Measurements from ENCODE around the gene ANKRD13A. TPM values are rescaled to one million over a fixed set of nuclear protein-coding genes. Genes with fewer than 3 reads are reported as not detected.
"Not testable (repeated sequence)": the region's sequence is repeated elsewhere in the genome, so short reads cannot be mapped to it uniquely, and the experiment has no call there.

ANKRD13A gene
- total RNA-seq, 1 donor from 2014 or later: 108 TPM

DNA sequence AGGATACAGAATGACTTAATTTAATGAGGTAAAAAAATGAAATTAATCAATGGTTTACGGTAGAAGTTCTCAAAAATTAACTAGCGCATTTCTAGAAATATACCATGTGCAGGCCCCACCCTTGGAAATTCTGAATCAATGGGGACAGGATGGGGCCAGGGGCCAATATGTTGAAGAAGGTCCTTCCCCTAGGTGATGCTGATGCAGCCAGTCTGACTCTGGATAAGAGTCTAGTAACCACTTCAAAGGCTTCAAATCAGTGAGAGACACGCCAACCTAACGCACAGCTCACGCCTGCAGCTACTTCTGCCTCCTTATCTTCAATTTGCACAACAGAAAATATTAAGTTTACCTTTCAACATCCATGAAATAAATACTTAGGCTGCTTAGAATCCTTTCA, 17.9 kb upstream of the ANKRD13A start:
- H3K27ac ChIP-seq: no peak overlapping the region
- no peaks in the 10 kb centered on the region for H3K4me1 ChIP-seq
- no peaks in the 10 kb centered on the region for H3K27me3 ChIP-seq
- H3K4me3 ChIP-seq: no peak overlapping the region
- DNase-seq (ENCODE audit: extremely low spot score in 2 of 2): no peak
- intact Hi-C loops (cut with DNase I): no loop called here
- no peak for TF ChIP-seq POLR2A (IDR thresholded peaks at IDR 0.05)
- TF ChIP-seq, protein P1, sequence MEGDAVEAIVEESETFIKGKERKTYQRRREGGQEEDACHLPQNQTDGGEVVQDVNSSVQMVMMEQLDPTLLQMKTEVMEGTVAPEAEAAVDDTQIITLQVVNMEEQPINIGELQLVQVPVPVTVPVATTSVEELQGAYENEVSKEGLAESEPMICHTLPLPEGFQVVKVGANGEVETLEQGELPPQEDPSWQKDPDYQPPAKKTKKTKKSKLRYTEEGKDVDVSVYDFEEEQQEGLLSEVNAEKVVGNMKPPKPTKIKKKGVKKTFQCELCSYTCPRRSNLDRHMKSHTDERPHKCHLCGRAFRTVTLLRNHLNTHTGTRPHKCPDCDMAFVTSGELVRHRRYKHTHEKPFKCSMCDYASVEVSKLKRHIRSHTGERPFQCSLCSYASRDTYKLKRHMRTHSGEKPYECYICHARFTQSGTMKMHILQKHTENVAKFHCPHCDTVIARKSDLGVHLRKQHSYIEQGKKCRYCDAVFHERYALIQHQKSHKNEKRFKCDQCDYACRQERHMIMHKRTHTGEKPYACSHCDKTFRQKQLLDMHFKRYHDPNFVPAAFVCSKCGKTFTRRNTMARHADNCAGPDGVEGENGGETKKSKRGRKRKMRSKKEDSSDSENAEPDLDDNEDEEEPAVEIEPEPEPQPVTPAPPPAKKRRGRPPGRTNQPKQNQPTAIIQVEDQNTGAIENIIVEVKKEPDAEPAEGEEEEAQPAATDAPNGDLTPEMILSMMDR (IDR thresholded peaks at IDR 0.05): no peak
- TF ChIP-seq POLR2AphosphoS5 (IDR thresholded peaks at IDR 0.05; ENCODE audit: insufficient read depth in 1 of 2, low read depth in 1 of 2): no peak
- H3K9me3 ChIP-seq: no peaks in the 10 kb centered on the region
- H3K36me3 ChIP-seq: peaks cover 0 to 75% of the 10 kb centered on the region in 2 donors

DNA sequence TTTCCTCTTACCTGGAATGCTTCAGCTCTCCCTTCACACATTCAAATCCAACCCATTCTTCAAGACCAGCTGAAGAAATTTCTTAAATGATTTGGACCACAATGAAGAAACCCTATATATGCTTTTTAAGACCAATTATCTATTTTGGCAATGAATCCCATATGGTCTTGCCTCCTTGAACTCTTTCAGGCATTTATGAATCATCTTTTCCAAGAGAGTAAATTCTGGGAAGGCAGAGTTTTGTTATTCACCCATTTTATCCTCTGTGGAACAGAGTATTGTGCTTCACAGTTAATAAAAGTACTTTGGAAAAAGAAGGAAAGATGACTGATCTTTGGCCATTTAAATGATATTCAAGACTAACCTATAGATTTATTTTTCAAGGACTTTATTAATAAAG, 17.0 kb upstream of the ANKRD13A start:
- DNase-seq (ENCODE audit: extremely low spot score in 2 of 2): no peak
- H3K4me1 ChIP-seq: no peaks in the 10 kb centered on the region
- H3K27me3 ChIP-seq: no peaks in the 10 kb centered on the region
- no peak for TF ChIP-seq POLR2A (IDR thresholded peaks at IDR 0.05)
- TF ChIP-seq POLR2AphosphoS5 (IDR thresholded peaks at IDR 0.05; ENCODE audit: insufficient read depth in 1 of 2, low read depth in 1 of 2): no peak
- TF ChIP-seq, protein P1 (IDR thresholded peaks at IDR 0.05): no peak
- no peaks in the 10 kb centered on the region for H3K9me3 ChIP-seq
- no peak overlapping the region for H3K27ac ChIP-seq
- no peak overlapping the region for H3K4me3 ChIP-seq
- peaks cover 0 to 67% of the 10 kb centered on the region in 2 donors for H3K36me3 ChIP-seq
- intact Hi-C loops (cut with DNase I): no loop called here

DNA sequence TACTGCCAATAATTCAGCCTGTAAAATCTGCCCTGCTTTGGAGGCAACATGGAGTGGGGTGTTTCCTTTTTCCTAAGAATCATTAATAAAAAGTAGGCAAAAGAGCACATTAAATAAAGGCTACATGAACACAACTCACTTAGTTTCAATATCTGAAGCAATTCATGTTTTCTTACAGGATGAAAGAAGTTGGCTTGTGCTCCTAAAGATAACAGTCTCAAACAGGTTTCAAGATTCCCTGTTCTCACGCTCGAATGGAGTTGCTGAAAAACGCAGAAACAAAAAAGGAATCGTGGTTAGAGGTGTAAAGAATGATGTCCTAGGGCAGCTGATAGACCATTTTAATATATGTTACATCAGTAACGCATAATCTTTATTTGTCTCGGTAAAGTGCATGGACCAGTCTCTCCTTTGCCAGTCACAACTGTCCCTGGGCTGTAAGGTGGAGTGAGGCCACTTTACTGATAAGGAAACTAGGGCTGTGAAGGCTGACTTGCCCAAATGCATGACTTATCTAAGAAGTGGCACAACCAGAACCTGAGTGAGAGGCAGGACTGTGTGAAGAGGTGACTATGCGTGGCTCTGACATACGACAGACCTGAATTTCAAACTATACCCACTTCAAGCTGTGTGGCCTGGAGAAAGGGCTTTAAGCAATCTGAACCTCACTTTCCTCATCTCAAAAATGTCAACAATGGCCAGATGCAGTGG, 15.6 kb upstream of the ANKRD13A start:
- TF ChIP-seq POLR2AphosphoS5 (IDR thresholded peaks at IDR 0.05; ENCODE audit: insufficient read depth in 1 of 2, low read depth in 1 of 2) (no peak), POLR2A (IDR thresholded peaks at IDR 0.05) (no peak)
- TF ChIP-seq, protein P1 (IDR thresholded peaks at IDR 0.05): no peak
- Histone ChIP-seq H3K4me1 (no peaks in the 10 kb centered on the region), H3K27me3 (no peaks in the 10 kb centered on the region), H3K4me3 (no peak overlapping the region), H3K27ac (no peak overlapping the region), H3K36me3 (peaks cover 0 to 67% of the 10 kb centered on the region in 2 donors), H3K9me3 (no peaks in the 10 kb centered on the region)
- intact Hi-C loops (cut with DNase I): no loop called here
- no peak for DNase-seq (ENCODE audit: extremely low spot score in 2 of 2)

DNA sequence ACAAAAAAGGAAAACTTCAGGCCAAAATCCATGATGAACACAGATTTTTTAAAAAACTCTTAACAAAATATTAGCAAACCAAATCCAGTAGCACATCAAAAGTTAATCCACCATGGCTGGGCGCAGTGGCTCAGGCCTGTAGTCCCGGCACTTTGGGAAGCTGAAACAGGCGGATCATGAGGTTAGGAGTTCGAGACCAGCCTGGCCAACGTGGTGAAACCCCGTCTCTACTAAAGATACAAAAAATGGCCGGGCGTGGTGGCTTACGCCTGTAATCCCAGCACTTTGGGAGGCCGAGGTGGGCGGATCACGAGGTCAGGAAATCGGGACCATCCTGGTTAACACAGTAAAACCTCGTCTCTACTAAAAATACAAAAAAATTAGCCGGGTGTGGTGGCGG, 13.0 kb upstream of the ANKRD13A start:
- H3K4me3 ChIP-seq; H3K4me1 ChIP-seq; intact Hi-C loops (cut with DNase I); H3K27ac ChIP-seq; DNase-seq (ENCODE audit: extremely low spot score in 2 of 2); H3K27me3 ChIP-seq; H3K9me3 ChIP-seq: not testable (repeated sequence)
- H3K36me3 ChIP-seq: peaks cover 0 to 67% of the 10 kb centered on the region in 2 donors

DNA sequence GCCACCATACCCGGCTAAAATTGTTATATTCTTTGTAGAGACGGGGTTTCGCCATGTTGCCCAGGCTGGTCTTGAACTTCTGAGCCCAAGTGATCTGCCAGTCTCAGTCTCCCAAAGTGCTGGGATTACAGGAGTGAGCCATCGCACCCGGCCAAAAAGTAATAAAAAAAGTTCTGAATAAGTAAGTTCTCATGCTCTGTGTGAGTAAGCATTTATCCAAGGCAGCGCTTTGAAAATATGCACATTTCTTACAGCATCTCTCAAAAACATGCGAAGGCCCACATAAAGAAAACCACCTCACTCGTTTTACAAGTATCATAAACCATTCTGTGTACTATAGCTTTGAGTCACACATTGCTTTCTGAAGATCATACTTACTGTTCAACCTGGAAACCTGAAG, 11.6 kb upstream of the ANKRD13A start:
- H3K27ac ChIP-seq: no peak overlapping the region
- H3K9me3 ChIP-seq: no peaks in the 10 kb centered on the region
- H3K4me3 ChIP-seq: no peak overlapping the region
- intact Hi-C loops (cut with DNase I): no loop called here
- peaks cover 0 to 53% of the 10 kb centered on the region in 2 donors for H3K36me3 ChIP-seq
- H3K4me1 ChIP-seq: peaks cover 4% of the 10 kb centered on the region
- no peak for DNase-seq (ENCODE audit: extremely low spot score in 2 of 2)
- H3K27me3 ChIP-seq: no peaks in the 10 kb centered on the region
- TF ChIP-seq, protein P1 (IDR thresholded peaks at IDR 0.05): no peak

Data from vagina (tissue), 2 donors.